VCaP (cell line): ENCODE measurements around the gene RAB18.

ENCODE experiments used
- H3K27ac ChIP-seq: fragments of 450-650 bp; 2 replicates; pipeline ENCODE4 v1.5.1; 2017
- TF ChIP-seq, protein P1 (sequence below): fragments of 450-650 bp; conservative IDR thresholded peaks from 2 replicates; pipeline ENCODE4 v1.5.1; 2017; ENCODE audit warnings: mild to moderate bottlenecking, moderate library complexity

Gene RAB18

DNA sequence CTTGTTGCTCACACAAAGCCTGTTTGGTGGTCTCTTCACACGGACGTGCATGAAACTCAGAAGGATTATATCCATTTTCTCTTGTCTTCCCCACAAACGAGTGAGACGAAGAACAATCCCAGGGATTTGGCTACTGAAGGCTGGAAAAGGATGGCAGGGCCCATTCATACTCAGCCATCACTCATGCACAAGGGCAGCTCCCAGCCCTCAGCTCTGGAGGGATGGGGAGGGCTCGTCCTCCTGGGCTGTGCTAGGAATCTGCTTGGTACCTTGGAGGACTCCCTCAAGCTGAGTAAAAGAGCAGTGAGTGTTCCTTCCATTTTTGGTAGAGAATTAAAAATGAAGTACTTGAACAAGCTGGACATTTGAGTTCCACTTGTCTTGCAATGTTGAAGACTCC lies 33.2 kb upstream of the RAB18 start:
- TF ChIP-seq, protein P1, sequence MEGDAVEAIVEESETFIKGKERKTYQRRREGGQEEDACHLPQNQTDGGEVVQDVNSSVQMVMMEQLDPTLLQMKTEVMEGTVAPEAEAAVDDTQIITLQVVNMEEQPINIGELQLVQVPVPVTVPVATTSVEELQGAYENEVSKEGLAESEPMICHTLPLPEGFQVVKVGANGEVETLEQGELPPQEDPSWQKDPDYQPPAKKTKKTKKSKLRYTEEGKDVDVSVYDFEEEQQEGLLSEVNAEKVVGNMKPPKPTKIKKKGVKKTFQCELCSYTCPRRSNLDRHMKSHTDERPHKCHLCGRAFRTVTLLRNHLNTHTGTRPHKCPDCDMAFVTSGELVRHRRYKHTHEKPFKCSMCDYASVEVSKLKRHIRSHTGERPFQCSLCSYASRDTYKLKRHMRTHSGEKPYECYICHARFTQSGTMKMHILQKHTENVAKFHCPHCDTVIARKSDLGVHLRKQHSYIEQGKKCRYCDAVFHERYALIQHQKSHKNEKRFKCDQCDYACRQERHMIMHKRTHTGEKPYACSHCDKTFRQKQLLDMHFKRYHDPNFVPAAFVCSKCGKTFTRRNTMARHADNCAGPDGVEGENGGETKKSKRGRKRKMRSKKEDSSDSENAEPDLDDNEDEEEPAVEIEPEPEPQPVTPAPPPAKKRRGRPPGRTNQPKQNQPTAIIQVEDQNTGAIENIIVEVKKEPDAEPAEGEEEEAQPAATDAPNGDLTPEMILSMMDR, result no peak
- no peak overlapping the region for H3K27ac ChIP-seq

DNA sequence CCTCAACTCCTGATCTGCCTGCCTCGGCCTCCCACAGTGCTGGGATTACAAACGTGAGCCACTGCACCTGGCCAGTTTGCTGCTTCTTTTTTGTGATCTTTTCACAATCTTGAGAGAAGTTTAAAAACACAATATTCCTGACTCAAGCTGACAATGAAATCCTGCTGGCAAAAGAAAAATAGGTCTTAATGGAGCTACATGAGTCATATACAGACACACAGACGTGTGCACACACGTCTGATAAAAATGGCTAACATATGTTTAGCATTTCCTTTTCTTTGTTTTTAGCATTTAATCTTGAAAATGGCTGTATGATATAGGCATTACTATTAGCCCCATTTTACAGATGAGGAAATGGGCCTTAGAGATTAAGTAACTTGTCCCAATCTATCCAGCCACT lies 29.4 kb upstream of the RAB18 start:
- no peak overlapping the region for H3K27ac ChIP-seq
- TF ChIP-seq, protein P1, result no peak

DNA sequence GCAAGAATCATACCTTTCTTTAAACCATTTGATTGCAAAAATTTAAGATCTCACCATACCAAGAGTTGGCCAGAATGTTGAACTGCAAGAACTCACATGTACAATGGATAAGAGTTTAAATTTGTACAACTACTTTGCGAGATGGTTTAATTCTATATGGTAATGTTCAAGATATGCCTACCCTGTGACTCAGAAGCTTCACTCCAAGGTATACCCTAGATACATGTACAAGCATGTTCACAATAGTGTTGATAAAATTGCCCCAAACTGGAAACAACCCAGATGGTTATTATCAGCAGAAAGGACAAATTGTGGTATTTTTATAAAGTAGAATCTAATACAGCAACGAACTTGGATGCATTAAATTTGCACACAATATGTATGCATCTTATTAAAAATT lies 25.1 kb upstream of the RAB18 start:
- H3K27ac ChIP-seq, result no peak overlapping the region
- TF ChIP-seq, protein P1, result no peak

DNA sequence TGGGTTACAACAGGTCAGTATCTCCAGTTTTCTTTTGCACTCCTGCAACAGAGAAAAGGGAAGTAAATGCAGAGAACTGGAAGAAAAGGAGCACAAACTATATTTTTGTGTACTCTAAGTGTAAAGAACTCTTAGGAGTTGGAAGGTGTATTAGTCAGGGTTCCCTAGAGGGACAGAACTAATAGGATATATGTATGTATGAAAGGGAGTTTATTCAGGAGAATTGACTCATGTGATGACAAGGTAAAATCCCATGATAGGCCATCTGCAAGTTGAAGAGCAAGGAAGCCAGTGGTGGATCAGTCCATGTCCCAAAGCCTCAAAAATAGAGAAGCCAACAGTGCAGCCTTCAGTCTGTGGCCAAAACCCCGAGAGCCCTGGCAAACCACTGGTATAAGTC lies 22.6 kb upstream of the RAB18 start:
- no peak overlapping the region for H3K27ac ChIP-seq
- TF ChIP-seq, protein P1, result no peak

DNA sequence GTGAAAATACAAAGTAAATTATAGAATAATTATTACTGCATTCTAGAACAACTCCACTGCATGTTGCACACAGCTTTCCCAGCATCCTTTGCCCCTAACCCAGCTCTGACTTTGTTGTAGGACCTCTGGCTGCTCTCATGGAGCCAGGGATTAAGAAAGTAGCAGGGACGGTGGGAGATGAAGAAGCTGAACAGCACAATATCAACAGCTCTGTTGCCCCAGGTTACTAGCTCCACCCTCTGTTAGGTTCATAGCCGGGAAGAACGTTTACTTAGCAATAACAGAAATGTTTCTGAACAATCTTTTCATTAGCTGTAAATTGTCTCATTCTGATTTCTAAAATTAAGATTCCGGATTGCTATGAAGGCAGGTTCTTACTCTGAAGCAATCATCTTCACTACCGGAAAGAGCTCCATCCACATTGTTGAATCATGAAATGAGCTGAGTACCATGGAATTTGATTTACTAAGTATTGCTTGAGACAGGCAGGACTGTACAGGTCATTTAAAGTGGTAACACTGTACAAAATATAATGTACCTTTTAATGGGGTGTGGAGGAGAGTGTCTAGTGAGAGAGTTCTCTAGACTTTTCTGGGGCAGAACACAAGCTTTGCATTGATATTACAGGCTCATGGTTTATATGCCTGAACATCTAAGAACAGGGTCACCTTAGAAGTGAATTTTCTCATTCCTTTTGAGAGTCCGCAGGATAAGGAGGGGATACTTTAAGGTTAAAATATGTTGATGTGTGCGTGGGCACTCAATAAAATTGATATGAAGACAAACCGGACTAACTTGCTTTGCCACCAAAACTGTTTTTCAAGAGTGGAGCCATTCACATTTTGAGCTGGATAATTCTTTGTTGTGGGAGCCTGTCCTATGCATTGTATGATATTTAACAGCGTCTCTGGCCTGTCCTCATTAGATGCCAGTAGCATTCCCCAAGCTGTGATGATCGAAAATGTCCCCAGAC lies 20.8 kb upstream of the RAB18 start:
- H3K27ac ChIP-seq, result peak overlapping the region; percentile 89
- TF ChIP-seq, protein P1, result no peak

DNA sequence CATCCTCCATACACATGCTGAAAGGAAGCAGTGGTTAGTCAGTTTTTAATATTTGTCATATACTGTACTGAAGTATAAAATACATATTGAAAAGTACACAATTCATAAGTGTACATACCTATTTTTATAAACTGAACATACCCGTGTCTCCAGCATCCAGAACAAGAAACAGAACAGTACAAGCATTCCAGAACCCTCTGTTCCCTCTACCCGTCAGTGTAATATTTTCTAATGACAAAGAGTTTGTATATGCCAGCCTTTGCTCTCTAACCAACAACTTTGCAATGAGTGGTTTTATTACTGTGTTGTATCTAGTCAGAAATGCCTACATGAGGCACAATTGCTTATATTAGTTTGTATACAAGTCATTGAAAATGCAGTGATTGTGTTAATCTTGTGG lies 18.7 kb upstream of the RAB18 start:
- TF ChIP-seq, protein P1, result no peak

DNA sequence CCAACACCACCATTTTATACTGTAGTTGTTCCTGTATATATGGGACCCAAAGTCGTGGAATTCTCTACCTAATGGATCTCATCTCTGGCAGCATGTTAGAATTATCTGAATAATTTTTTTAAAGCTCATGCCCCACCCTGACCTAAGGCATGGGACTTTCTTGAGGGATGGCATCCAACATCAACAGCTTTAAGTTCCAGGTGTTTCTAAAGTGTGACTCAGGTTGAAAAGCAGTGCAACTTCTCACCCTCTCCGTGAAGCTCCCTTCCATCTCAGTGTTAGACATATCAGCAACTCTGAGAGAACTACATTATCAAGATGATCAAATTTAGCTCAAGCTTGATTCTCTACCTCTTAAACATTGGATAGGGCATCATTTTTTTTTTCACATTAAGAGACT lies 18.1 kb upstream of the RAB18 start:
- TF ChIP-seq, protein P1, result no peak
- H3K27ac ChIP-seq, result no peak overlapping the region

More for the DNA sequence above, 18.7 kb upstream of the RAB18 start:
- no peak overlapping the region for H3K27ac ChIP-seq
